ENCODE data around the gene MYOM3. TPM values are rescaled to one million over a fixed set of nuclear protein-coding genes. Genes with fewer than 3 reads are reported as not detected.

MYOM3 gene
- total and polyA plus RNA-seq, 2 of the 4 experiments (the other 2 are of a cell fraction) = 0.03 TPM; not detected in 1

GRCh38 chr1:24117722-24118409 lies 5.9 kb upstream of the MYOM3 start:
- H2AK9ac ChIP-seq (replicated peaks; ENCODE audit: low read depth, low read length, poor library complexity) = no peak overlapping the region
- peaks cover 58% of the 10 kb centered on the region for H3K27me3 ChIP-seq (ENCODE audit: control insufficient read depth, insufficient read depth, low read length)
- BruUV-seq (replicated peaks) = no TSS peak
- H2BK20ac ChIP-seq (ENCODE audit: low read depth, low read length) = no peak overlapping the region
- ChIA-PET POLR2A (ENCODE audit: unreplicated experiment) (no interaction called here), CTCF (no interaction called here)
- TF ChIP-seq MXI1 (IDR thresholded peaks at IDR 0.05; ENCODE audit: borderline replicate concordance, low read depth, low read length) (no peak), BHLHE40 (IDR thresholded peaks at IDR 0.05; ENCODE audit: low read depth, low read length) (no peak), NFE2L2 (IDR thresholded peaks at IDR 0.05; ENCODE audit: low read depth, low read length) (no peak), MAZ (IDR thresholded peaks at IDR 0.05; ENCODE audit: borderline replicate concordance, low read depth, low read length) (no peak), POLR2A (IDR thresholded peaks at IDR 0.05; ENCODE audit: low read depth, low read length) (no peak), CHD1 (IDR thresholded peaks at IDR 0.05; ENCODE audit: low read depth, low read length) (no peak), RCOR1 (IDR thresholded peaks at IDR 0.05; ENCODE audit: insufficient replicate concordance, low read length) (no peak), MAFK (IDR thresholded peaks at IDR 0.05; ENCODE audit: low read depth, low read length) (no peak)
- TF ChIP-seq, protein P1, sequence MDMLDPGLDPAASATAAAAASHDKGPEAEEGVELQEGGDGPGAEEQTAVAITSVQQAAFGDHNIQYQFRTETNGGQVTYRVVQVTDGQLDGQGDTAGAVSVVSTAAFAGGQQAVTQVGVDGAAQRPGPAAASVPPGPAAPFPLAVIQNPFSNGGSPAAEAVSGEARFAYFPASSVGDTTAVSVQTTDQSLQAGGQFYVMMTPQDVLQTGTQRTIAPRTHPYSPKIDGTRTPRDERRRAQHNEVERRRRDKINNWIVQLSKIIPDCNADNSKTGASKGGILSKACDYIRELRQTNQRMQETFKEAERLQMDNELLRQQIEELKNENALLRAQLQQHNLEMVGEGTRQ (IDR thresholded peaks at IDR 0.05; ENCODE audit: low read depth, low read length) = no peak
- no peak overlapping the region for H3K14ac ChIP-seq (replicated peaks; ENCODE audit: low read depth, low read length)
- no peaks in the 10 kb centered on the region for H3K9me1 ChIP-seq (ENCODE audit: insufficient read depth, low read length)
- H2BK5ac ChIP-seq (ENCODE audit: low read depth, low read length, poor library complexity, severe bottlenecking) = no peak overlapping the region
- H3K36me3 ChIP-seq (ENCODE audit: control insufficient read depth, insufficient read depth, low read length) = no peaks in the 10 kb centered on the region
- no peak overlapping the region for H4K91ac ChIP-seq (ENCODE audit: insufficient read depth, low read depth, low read length)
- H3K27ac ChIP-seq (ENCODE audit: insufficient read depth, low read length) = no peak overlapping the region
- H3K23ac ChIP-seq (ENCODE audit: low read depth, low read length) = no peak overlapping the region
- peak; percentile 40 for DNase-seq
- H2AK5ac ChIP-seq (ENCODE audit: low read depth, low read length) = no peak overlapping the region
- in situ Hi-C loops (cut with MboI; ENCODE audit: low sequenced_read_pairs) = no loop called here
- H3K4me3 ChIP-seq (ENCODE audit: insufficient read depth, low read depth, low read length) = no peak overlapping the region
- peak; percentile 61 for ATAC-seq (ENCODE audit: low read depth)
- no peak overlapping the region for H3K18ac ChIP-seq (ENCODE audit: low read depth, low read length)
- H3K79me1 ChIP-seq (ENCODE audit: low read depth in 1 of 2, low read length in 2 of 2) = no peaks in the 10 kb centered on the region
- no peak overlapping the region for H4K8ac ChIP-seq (ENCODE audit: low read depth in 2 of 2, low read length in 2 of 2)
- H3K56ac ChIP-seq (ENCODE audit: extremely low read depth, insufficient read depth, low read length) = no peak overlapping the region
- no peak overlapping the region for H4K5ac ChIP-seq (ENCODE audit: low read depth, low read length)
- H3K9me3 ChIP-seq (ENCODE audit: control insufficient read depth, insufficient read depth, low read length) = no peaks in the 10 kb centered on the region
- WGBS, 2 experiments (ENCODE audit: extremely low coverage in 2 of 2, insufficient read length in 1 of 2) = 76% methylated on average over 5 of the region's 14 CpGs; no CpG with 5 or more reads in 1 of the 2 experiments
- H3K4me2 ChIP-seq (ENCODE audit: low read depth, low read length) = no peak overlapping the region
- H3K9ac ChIP-seq (ENCODE audit: low read depth, low read length) = no peak overlapping the region
- H2BK15ac ChIP-seq (ENCODE audit: low read depth, low read length) = no peak overlapping the region
- H3K4ac ChIP-seq (ENCODE audit: low read depth, low read length) = no peak overlapping the region
- dilution Hi-C loops (cut with HindIII; ENCODE audit: low sequenced_read_pairs, unreplicated experiment) = no loop called here
- H2BK120ac ChIP-seq (ENCODE audit: low read depth, low read length) = no peak overlapping the region
- H3K4me1 ChIP-seq (ENCODE audit: control insufficient read depth, insufficient read depth, low read length) = peaks cover 2% of the 10 kb centered on the region; the same call in 1 of the 2 replicates
- no peak overlapping the region for H2AFZ ChIP-seq (replicated peaks; ENCODE audit: low read length, poor library complexity)
- intact Hi-C loops (cut with micrococcal nuclease) = no loop called here
- H4K20me1 ChIP-seq (ENCODE audit: insufficient read depth, low read length) = no peaks in the 10 kb centered on the region
